ENCODE measurements around the gene GUCY1B1.

The GUCY1B1 gene

GRCh38 chr4:155758481-155759371, at the start of gene GUCY1B1:
TSS of gene GUCY1B1 (plus strand) at chr4:155759021. CDS start at chr4:155759141, 120 bp downstream.
- DNase-seq (ENCODE audit: low read depth, low spot score): peak; percentile 72

DNA sequence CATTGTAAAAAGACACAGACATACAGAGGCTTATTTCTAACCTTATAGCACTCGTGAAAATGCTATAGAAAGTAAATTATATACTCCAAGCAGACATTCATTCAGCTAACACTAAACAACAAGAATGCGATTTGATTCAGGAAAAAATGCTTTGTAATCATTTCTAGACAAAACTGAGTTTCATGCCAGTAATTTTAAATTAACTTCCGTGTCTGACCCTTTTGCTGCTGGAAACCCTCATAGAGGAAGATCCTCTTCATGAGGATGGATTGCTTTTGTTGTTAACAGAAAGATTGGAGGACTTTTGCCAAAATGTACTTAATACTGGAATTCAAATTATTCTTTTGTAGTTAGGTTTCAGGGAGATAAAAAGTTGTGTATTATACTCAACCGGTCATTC, 48.9 kb upstream of the GUCY1B1 start:
- DNase-seq (ENCODE audit: low read depth, low spot score): no peak

- no peak for DNase-seq (ENCODE audit: low read depth, low spot score)
Observed at GRCh38 chr4:155711556-155711955, 47.3 kb upstream of the GUCY1B1 start.

DNA sequence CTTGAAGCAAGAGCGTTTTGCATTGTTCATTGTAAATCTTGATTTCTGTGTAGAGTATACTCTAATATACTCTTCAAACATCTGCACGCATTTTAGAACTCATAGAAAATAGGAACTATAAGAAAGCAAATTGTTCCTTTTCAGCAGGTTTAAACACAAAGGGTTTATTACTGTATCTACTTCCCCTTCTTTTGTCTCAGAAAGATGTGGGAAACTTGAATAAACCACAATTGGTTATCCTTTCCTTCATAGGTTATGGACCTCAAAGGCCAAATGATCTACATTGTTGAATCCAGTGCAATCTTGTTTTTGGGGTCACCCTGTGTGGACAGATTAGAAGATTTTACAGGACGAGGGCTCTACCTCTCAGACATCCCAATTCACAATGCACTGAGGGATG, 46.0 kb upstream of the GUCY1B1 start:
- no peak for DNase-seq (ENCODE audit: low read depth, low spot score)

- no peak for DNase-seq (ENCODE audit: low read depth, low spot score)
Observed at GRCh38 chr4:155713911-155714310, 44.9 kb upstream of the GUCY1B1 start.

DNA sequence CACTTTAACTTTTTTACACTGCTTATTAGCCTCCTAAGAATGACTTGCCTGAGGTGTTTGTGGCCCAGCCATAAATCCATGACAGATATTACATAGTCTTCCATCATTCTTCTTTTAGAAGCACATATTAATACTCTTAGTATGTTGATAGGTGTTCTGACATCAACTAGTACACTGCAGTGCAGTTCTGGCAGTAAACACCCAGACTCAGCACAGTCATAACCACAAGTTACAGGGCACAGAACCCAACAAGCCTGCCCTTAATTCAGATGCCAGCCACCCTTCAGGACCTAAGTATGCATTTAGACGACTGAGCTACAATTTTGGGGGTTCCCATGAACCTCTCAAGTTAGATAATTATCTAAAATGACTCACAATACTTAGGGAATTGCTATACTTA, 36.5 kb upstream of the GUCY1B1 start:
- no peak for DNase-seq (ENCODE audit: low read depth, low spot score)

DNA sequence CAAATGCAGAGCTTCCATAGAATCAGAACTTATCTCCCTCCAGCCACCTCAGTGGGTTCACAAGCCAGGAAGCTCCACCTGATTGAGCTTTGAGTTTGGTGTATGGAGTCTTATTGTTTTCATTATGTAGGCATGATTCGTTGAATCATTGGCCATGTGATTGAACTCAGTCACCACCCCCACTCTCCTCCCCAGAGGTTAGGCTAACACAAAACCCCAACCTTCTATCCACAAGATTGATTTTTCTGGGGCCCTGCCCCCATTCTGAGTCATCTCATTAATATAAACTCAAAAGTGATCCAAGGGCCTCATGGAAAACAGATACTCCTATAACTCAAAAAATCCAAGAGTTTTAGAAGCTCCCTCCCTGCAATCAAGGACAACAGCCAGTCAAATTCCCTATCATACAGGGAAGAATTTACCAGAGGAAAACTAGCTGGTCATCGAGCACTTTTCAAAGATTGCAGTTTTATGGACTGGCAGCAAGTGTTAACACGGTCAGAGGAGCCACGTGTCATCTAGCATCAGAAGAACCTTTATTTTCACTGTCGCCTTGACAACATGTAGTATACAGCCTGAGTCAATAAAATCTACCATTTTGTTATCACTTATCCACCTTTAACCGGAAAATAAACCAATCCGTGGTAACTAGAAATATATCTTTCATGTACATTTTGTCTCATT, 35.9 kb upstream of the GUCY1B1 start:
- no peak for DNase-seq (ENCODE audit: low read depth, low spot score)

DNA sequence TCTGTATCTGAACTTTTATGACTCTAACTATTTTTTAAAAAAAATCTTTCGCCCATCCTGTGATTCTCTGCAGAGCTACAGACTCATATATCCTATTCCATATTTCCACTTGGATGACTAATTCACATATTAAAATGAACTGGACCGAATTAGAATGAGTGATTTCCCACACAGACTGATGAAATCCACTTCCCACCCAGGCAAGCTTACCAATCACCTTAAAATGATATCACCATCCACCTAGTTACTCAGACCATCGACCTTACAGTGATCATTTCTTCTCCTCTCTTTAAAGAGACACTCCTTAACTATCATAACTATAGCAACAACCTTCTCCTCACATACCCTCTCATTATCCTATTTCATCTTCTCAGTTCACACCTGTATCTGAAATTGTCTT, 34.1 kb upstream of the GUCY1B1 start:
- DNase-seq (ENCODE audit: low read depth, low spot score): no peak

DNA sequence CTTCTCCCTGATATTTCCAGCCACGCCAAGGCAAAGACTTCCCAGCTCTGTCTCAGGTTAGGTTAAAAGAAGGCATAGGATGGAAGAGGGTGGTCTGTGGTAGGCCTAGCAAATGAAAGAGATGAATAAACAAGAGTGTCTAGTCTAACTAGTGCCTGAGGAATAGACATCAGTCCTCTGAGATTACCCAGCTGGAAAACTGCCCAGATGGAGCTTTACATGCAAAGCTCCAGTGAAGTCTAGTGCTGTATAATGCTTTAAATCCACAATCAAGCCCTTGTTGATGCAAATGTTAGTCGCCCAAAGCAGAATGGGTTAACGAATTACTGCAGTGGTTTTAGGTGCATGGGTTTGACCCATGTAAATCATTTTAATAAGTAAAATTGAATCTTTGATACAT, 24.8 kb upstream of the GUCY1B1 start:
- no peak for DNase-seq (ENCODE audit: low read depth, low spot score)

DNA sequence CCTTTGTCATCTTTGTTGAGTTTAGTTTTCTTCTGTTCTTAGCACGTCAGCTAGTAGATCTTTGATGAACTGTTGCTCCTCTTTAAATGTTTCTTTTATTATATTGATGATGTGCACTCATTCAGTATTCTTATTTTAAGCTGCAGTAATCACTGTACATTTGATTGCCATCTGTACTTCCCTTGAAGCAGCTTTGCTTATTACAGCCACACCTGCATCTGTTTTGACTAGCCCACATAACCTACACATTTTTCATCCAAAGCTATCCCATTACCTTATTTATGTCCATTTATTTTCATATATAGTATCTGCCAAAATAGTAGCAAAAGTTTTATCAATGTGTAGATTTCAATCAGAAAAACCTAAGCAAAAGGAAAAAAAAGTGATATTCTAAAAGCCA, 23.9 kb upstream of the GUCY1B1 start:
- DNase-seq (ENCODE audit: low read depth, low spot score): no peak

DNA sequence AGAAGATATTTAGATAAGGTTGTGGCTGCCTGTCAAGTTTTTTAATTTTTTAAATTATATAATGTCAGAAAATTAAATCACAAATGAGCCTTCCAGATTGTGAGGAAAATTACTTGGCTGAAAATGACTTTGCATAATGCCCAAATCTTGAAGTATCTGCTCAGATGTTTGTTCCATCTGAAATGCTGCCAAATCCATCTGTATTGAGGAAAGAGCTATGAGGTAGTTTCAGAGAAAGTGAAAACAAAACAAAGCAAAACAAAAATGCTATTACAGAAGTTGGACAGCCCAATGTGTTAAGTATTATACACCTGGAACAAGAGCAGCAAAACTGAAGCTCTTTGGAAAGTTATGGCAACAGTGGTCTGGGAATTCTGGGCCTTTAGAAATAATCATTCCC, 23.3 kb upstream of the GUCY1B1 start:
- no peak for DNase-seq (ENCODE audit: low read depth, low spot score)

- no peak for DNase-seq (ENCODE audit: low read depth, low spot score)
Observed at GRCh38 chr4:155738548-155738947, 20.3 kb upstream of the GUCY1B1 start.

DNA sequence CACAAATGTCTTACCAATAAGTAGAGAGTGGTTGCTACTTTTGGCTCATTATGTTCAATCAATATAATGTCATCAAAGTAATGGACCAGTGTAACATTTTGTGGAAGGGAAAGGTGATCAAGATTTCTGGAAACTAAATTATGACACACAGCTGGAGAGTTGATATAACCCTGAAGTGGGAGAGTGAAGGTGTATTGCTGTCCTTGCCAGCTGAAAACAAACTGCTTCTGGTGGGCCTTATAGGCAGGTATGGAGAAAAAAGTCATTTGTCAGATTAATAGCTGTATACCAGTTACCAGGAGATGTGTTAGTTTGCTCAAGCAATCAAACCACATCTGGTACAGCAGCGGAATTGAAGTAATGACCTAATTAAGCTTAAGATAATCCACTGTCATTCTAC, 17.3 kb upstream of the GUCY1B1 start:
- DNase-seq (ENCODE audit: low read depth, low spot score): no peak

- DNase-seq (ENCODE audit: low read depth, low spot score): no peak
Observed at GRCh38 chr4:155742310-155743015, 16.4 kb upstream of the GUCY1B1 start.

GRCh38 chr4:155745984-155746383, 12.8 kb upstream of the GUCY1B1 start:
- no peak for DNase-seq (ENCODE audit: low read depth, low spot score)

DNA sequence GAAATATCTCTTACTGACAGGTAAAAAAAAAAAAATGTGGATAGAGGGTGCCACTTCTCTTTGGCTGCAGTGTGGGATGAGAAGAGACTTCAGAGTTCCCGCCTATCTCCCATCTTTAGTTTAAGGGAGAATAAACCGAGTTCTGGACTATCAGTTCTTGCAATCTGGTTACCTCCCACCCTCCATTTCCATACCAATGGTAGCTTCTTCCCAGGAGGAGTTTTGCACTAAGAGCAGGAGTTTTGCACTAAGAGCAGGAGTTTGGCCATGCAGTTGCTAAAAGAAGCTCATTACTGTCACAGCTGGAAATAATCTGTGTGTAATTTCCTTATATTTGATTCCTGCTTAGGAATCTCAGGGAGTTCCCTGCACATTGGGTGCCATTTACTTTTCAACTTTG, 10.8 kb upstream of the GUCY1B1 start:
- no peak for DNase-seq (ENCODE audit: low read depth, low spot score)

DNA sequence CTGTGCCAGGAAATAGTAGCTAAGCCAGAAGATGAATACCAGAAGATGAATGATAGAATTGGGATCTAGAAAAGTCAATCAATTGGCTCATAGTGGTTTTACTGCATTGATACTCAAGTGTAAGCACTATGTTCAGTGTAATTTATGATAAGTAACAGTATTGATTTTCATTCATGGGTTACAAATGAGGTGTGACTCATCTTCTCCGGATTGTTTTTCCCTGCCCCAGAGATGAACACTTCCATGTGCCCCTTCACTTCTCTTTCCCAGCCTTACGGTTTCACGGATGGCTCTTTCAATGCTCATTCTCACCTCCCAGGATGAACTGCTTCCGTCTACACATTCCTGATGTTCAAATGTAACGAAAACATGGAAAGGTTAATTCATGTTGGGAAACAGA, 9.8 kb upstream of the GUCY1B1 start:
- DNase-seq (ENCODE audit: low read depth, low spot score): no peak

DNA sequence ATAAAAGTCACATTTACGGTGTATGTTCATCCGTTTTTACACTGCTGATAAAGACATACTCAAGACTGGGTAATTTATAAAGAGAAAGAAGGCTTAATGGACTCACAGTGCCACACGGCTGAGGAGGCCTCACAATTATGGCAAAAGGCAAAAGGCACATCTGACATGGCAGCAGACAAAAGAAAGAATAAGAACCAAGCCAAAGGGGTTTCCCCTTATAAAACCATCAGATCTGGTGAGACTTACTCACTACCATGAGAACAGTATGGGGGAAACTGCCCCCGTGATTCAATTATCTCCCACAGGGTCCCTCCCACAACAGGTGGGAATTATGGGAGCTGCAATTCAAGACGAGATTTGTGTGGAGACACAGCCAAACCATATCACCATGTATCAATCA, 7.3 kb upstream of the GUCY1B1 start:
- DNase-seq (ENCODE audit: low read depth, low spot score): no peak

GRCh38 chr4:155757745-155758265, 1.0 kb upstream of the GUCY1B1 start:
- no peak for DNase-seq (ENCODE audit: low read depth, low spot score)

- peak; percentile 46 for DNase-seq (ENCODE audit: low read depth, low spot score)
Observed at GRCh38 chr4:155759372-155760252, 791 bp downstream of the GUCY1B1 start.

DNA sequence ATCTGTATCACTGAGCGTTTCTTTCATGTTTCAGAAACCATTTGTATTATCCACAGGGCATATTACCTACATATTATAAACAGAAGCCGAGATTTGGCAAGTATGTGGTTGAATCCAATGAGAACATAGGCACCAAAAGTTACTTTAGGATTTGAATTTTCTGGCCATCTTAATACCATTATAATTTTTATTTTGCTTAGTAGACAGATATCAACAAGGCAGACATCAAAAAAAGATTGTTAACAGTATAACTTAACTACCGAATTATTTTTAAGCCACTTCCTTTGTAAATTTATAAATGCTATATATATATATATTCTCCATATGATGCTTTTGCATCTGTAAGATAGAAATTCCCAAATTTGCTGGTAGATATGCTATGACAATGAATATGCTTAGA, 2.2 kb downstream of the GUCY1B1 start:
- no peak for DNase-seq (ENCODE audit: low read depth, low spot score)
